Measurements from ENCODE around the gene ANKRD44.

The ANKRD44 gene

DNA sequence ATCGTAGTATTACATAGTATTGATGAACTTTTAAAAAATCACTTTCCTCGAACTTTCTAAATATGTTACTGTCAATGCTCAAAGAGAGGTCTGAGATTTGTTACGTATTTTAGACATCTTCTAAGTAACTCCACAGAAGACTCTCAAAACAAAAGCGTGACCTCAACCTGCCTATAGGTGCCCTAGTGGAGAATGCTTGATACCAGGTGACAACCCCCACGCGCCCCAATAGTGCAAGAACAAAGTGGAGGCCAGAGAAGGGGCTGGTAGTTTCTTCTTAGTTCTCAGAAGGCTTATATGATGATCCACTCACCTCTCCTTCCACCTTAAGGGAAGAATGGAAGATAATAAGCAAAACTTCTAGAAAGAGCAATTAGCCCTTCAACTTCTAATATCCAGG is 102.6 kb downstream of the ANKRD44 start:
- DNase-seq (ENCODE audit: low read depth, low spot score) = no peak

DNA sequence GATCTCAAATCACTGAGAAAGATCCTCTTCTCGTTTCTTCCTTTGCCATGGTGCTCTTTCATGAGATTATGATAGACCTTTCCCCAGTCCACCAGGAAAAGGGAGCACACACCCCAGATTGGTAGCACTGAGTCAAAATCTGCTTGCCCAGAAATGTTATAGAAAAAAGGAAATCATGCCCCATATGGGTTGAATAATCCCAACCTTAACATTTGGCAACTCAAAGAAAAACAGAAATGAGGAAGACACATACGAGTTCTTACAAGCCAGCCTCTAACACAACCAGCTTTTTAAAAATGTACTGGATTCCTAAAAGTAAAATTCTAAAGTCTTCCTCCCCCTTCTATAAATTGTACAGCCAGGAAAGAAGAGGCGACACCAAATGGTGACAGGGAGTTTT is 103.0 kb downstream of the ANKRD44 start:
- no peak for DNase-seq (ENCODE audit: low read depth, low spot score)

DNA sequence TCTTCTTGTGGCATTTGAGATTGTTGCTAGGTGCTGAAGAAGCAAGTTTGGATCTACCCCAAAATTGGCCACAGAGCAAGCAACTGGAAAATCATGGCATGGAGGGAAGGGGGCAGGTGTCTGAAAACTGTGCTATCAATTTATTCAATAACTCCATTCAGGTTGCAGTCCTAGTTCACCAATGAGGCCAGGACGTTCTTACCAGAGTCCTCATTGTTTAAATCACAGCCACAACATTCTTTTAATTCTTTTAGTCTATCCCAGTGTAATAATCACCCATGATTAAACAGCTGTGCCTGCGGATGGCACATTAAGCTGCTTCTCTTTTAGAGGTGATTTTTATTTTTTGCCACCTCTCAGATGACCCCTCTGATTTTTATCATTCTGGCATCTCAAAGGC is 103.5 kb downstream of the ANKRD44 start:
- DNase-seq (ENCODE audit: low read depth, low spot score) = no peak

DNA sequence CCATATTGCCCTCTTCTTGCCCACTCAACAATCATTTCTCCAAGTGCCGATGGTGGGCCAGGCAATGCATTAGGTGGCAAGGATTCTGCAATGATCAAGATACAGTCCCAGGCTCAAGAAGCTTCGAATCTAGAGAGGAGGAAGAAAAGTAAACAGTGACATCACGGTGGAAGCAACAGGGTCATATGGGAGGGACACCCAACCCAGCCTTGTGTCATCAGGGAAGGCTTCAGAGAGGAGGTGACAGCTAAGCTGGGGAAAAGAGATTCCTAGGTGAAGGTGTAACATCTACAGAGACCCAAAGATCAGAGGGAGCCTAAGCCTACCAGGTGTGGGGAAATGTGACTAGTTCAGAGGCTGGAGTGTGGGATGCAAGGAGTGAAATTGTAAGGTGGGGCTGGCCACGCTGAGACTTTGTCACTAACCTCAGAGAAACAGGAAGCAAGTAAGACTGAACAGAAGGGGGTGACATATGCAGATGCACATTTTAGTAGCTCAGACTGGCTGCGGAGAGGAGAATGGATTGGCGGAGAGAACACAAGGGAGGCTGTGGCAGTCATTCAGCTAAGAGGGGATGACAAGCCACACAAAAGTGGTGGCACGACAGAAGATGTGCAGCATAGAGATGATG is 104.9 kb downstream of the ANKRD44 start:
- DNase-seq (ENCODE audit: low read depth, low spot score) = no peak

DNA sequence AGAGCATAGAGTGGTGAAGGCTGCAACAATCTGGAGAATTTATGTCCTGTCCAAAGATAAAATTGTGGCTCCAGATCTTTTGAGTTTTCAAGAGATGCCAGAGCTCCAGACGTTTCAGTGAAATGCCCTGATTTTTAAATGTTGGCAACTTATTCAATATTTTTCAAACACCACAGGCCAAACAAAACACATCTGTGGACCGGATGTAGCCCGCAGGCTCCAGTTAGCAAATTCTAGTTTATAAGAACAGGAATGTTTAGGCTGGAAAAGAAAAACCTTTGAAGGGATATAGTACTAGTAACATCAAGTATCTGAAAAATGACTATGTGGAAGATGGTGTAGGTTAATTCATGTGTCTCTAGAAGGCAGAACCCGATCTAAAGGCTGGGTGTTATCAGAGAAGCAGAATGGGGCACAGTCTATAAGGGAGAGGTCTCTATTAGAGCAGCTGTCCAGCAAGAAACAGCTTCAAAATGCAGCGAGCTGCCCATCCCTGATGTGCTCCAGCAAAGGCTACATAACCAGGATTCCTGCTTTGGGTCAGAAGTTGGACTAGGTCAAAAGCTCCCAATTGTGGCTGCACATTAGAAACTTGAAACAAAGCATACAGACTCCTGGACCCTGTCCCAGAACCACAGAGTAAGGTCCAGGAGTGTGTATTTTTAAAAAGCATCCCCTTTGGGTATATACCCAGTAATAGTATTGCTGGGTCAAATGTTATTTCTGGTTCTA is 105.9 kb downstream of the ANKRD44 start:
- no peak for DNase-seq (ENCODE audit: low read depth, low spot score)

DNA sequence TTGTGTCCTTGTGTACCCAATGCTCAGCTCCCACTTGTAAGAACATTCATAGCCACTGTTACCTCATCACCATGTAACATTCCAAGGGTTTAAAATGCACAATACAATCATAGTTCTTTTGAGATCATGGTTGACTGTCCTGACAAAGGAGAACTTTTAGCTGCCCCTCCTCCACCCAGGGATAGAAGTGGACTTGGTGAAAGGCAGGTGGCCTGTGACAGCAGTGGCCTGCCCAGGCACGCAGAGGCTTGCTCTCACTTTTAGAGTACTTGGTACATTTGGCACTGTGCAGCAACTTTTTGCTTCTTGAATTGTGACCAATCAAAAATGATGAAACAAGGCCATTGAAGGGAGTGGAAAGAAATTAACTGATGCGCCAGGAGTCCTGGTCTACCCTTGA is 108.7 kb downstream of the ANKRD44 start:
- no peak for DNase-seq (ENCODE audit: low read depth, low spot score)

DNA sequence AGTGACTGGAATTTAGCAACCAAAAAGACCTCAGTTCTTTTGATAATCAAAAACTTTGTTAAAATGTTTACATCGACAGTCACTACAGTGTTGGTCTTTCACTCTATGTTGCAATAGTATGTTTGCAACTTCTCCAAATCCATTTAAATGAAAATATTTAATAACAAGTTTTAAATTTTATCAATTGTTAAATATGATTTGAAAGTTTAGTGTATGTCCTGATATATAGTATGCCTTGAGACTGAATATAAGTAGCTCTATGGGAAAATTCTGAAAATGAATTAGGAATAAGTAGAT is 109.9 kb downstream of the ANKRD44 start:
- no peak for DNase-seq (ENCODE audit: low read depth, low spot score)

DNA sequence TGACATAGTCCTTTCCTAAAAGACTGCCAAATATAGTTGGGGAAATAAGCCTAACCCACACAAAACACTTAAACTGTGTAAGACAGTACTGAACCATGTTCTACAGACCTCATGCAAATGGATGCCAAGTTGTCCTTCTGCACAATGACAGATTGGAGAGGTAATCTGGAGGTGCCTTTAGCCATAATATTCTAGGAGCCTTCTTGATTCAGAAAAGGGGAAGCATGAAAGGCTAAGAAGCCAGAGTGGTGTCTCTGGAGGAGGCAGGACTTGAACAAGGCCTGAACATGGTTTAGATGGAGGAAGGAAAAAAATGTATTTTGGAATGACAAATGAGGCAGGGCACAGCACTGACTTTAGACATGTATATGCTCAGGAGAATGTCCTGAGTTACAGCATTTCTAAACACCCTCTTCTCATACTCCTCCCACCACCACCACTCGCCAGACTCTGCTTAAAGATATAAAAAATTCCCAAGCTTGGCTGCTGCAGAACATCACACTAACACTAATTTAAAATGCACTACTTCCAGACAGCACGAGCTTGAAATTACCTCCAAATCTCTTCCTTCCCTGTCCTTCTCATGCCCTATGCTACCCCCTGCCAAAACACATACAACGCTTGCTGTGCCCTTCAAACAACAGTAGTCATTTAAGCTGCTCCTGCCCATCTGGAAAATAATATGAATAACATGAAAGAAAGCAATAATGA is 110.4 kb downstream of the ANKRD44 start:
- DNase-seq (ENCODE audit: low read depth, low spot score) = no peak

DNA sequence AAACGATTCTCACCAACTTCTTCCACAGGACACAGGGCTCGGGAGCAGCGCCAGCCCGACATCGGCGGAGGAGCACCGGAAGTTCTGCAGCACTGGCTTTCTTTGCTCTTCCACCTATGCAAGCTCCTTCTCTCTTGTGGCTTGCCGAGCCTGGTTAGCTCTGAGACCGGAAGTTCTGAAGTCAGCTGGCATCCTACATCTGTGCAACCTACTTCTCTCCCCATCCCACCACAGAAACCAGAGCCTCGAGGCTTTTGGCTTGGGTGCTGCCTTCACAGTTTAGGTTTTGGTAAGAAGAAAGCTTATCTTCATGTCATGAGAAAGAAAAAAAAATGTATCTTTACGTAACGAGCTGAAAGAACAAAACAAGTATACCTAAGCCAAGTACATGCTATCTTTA is 111.7 kb downstream of the ANKRD44 start:
- no peak for DNase-seq (ENCODE audit: low read depth, low spot score)

DNA sequence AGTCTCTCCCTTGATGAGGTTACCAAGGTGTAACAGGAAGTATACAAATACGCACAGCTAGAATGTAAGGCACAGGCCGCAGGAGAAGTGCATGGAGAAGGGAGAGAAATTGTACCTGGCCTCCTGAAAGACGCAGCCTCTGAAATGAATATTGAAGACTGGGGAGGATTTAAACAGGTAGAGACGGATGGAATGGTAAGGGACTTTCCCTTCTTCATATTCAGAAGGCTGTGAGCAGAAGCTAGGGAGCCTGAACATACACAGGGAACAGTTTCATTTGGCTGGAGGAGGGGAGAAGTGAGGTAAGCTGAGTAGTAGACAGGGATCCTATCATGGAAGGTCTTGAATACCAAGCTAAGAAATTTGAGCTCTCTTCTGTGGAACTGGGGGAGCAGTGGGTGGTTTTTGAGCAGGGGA is 112.7 kb downstream of the ANKRD44 start:
- DNase-seq (ENCODE audit: low read depth, low spot score) = no peak

DNA sequence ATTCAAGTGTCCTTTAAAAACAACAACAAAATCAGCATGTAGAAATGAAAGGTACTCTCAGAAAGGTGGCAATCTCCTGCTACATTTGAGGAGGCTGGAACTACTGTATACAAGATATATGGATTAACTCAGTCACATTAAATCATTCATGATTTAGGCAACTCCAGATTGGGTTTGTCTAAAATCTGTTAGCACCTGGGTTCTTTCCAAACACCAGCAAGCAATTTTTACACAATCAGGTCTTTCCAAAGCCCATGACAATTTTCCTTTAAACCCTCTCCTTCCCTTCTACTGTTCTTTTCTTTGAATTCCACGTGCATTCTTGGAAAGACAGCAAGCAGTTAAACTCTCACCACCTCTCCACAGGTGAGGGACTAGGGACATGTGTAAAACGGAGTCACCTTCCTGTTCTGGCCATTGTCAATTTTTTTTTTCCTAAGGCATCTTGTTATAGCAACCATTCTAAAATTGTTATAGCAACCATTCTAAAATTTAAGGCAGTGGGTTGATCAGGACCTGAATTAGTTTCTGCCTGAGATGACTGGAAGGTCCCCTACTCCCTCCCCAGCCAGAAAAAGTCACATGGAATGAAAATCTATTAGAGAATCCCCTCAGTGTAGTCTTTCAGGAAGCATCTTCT is 113.9 kb downstream of the ANKRD44 start:
- no peak for DNase-seq (ENCODE audit: low read depth, low spot score)

DNA sequence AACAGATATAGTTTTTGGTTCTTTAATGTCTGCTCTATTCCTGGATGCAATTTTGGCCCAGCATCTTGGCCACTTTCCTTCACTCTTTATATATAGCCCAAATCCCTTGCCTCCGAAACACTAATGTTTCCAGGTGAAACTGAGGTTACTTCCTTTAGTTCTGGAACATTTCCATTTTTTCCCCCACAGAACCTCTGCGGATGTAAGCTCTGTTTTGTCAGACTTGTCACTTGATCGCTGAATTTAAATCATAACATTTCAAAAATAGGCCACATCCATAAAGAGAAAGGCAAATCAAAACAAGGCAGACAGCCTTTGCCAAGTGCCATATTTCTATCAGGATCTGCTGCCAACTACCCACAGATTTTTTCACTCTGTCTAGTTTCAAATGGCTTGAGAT is 115.1 kb downstream of the ANKRD44 start:
- DNase-seq (ENCODE audit: low read depth, low spot score) = no peak

DNA sequence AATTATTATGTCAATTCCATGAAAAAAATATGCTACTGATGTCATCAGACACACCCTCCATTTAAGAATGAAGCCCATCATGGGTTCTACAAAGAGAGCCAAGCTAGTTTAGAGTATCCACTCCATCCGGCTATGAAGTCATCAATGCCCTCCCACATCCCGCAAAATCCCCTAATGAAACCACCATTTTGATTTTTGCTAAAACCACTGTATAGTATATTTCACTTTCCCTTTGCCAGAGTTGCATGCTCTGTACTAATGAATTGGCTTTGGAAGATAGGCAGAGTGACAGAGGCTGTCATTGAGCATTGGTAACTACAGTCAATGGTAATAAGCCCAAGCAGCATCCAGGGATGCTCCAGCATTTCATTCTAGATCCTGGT is 118.6 kb downstream of the ANKRD44 start:
- no peak for DNase-seq (ENCODE audit: low read depth, low spot score)

DNA sequence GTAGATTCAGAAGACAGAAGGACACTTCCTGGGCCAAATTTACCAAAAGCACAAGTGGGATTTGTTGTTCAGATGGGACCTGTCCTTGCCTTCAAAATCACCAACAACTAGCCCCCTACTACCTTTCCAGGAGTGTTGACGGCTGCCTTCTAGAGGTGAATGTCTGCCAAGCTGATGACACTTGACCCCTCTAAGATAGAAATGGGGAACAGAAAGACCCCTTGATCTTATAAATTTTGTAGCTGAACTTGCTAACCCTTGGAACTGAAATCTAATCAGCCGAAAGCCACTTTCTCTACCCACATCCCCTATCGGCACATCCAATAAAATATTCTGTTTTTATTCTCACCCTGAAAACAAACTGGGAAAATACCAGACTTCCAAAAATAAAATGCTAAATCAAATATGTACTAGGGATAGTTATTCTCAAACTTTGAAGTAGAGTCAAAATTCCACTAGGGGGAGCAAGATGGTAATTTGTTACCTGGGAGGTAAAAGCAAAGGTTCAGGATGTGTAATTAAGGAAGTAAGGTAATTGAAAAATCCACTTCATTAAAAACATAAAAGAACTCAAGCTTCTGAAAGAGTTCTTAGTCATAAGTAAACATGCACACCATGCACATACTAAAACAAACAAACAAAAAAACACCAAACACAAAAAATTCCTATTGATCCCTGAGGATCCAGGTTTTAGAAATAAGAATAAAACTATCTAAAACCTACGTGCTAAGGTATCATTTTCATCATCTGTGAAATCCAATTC is 119.2 kb downstream of the ANKRD44 start:
- no peak for DNase-seq (ENCODE audit: low read depth, low spot score)

DNA sequence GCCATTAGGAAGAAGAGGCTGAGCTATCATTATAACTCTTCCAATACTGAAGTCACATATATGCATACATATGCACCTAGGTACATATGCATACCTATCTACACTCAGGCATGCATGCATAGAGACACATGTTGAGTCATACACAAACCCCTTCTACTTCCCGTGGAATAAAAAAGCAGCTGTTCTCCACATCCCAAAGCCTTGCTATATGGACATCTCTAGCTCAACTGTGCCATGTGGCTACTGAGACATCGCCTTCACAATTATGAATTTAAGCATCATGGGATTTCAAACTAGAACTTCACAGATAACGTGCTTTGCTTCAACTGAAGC is 120.5 kb downstream of the ANKRD44 start:
- no peak for DNase-seq (ENCODE audit: low read depth, low spot score)

DNA sequence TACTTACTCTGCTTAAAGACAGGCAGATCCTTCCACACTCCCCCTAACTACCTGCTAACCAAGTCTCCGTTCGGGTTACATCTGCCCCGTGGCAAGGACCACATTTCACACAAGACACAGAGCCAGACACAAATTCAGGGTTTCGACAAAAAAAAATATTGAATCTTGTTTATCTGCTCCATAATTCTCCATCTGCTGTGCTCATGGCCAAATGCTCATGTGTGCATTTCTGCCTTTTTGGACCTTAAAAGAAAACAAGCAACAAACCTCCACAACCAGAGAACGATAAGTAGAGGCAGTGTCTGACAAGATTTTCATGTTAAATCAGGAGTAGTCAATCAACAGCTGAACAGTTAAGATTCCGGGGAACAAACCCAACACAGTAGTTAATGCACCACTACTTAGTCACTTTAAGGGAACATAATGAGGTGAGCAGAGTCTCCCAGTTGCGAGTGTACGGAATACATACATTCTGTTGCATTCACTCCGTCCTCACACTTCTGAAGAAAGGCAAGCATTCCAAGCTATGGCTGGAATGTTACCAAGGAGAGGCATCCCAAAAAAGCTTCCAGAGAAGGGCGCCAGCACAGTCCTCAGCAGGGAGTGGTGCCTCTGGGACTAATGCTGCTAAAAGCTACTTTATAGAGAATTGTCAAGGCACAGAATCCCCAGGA is 121.0 kb downstream of the ANKRD44 start:
- DNase-seq (ENCODE audit: low read depth, low spot score) = no peak

DNA sequence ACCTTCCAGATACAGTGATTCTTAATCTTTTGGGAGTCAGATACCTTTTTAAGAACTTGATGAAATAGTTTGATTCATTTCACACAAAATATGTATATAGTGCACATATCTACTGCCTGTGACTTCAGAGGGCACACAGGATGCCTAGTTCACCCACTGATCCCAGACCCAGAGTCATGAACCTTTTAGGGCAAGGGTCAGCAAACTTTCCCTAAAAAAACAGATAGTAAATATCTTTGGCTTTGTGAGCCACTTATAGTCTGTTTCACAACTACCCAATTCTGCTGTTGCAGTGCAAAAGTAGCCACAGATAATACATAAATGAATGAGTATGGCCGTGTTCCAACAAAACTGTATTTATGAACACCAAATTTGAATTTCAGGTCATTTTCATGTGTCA is 124.9 kb downstream of the ANKRD44 start:
- DNase-seq (ENCODE audit: low read depth, low spot score) = no peak

DNA sequence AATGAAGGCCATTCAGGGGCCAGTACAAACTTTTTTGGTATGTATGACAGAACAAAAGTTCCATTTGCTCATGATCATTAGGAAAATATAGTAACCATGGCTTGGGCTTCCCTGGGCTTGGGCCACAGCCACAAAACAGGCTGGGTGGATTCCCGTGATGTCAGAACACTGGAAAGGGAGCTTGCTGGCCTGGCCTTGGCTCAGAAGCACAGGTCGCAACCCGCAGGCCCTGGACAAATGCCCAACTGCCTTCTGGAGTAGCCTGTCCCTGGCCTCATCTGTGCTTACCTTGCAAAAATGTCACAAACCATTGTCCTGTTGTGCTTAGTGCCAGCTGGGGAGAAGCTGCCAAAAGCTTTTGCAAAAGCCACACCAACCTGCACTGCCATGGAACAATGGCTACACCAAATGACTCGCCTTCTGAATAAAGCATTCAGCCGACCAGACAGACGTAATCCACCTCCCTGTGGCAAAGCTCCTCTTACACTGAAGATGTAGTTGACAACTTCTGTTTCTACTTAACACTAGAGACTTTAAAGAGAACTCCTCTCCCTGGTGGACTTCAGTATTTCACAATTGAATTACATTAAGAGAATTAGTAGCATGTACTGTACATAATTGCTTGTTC is 125.5 kb downstream of the ANKRD44 start:
- no peak for DNase-seq (ENCODE audit: low read depth, low spot score)

DNA sequence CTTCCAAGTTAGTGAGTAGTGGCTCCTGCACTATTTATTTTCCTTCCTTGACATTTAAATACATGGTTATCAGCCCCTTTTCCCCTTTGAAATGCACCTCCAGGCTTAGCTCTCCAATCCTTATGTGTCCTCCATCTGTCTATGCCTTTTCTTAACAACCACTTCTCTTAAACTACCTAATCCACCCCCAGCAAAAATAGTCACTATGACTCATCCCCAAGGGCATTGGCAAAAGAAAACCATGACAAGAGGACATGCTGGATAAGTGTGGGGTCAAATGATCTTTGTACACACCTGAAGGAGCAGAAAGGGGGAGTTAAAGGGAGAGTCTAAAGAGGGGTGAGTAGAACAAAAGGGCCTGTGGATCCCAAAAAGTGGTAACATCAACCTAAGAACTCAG is 127.2 kb downstream of the ANKRD44 start:
- DNase-seq (ENCODE audit: low read depth, low spot score) = no peak

DNA sequence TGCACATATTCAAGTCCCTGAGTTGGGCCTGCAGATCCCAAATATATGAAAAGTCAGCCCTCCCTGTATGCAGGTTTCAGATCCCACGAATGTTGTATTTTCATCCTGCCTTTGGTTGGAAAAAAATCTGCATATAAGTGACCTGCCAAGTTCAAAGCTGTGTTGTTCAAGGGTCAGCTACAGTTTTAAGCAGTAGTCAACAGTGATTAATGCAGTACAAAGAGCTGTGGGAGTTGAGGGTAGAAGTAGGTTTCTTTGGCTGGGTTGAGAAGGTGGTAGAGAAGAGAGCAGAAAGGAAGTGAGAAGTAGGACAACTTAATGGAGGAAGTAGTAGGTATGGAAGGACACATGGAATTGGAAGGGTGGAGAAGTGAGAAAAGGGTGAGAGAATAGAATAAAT is 127.9 kb downstream of the ANKRD44 start:
- DNase-seq (ENCODE audit: low read depth, low spot score) = no peak

DNA sequence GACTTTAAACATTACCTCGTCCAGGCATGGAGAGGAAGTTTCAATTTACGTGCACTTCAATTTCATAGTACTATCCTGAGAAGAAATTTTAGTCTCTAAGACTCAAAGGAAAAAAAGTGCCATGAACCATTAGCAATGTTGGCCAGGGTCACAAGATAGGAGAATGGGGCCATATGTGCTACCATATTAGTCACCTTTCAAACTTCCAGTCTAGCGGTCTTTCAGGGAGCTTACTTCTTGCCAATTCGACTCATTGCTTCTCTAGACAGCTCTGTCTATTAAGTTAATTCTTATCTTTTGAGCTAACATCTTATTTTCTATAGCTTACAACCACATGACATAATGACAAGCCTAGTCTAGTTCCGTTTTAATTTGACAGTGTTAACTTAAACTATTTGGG is 129.1 kb downstream of the ANKRD44 start:
- no peak for DNase-seq (ENCODE audit: low read depth, low spot score)
